BLaER1 (cell line): Measurements from ENCODE around the gene SERPINA4.

ENCODE experiments used
- H3K27ac ChIP-seq: shearing (Covaris generic); formaldehyde crosslinking; 2 replicates; pipeline ENCODE4 v1.8.1; 2022
- H3K27me3 ChIP-seq: shearing (Covaris generic); formaldehyde crosslinking; 2 replicates; pipeline ENCODE4 v1.8.1; 2022
- H3K36me3 ChIP-seq: shearing (Covaris generic); formaldehyde crosslinking; 2 replicates; pipeline ENCODE4 v1.8.1; 2022
- H3K4me1 ChIP-seq: shearing (Covaris generic); formaldehyde crosslinking; 2 replicates; pipeline ENCODE4 v1.8.1; 2022
- H3K4me2 ChIP-seq: shearing (Covaris generic); formaldehyde crosslinking; 2 replicates; pipeline ENCODE4 v1.8.1; 2022
- H3K4me3 ChIP-seq: shearing (Covaris generic); formaldehyde crosslinking; 2 replicates; pipeline ENCODE4 v1.8.1; 2022
- H3K9ac ChIP-seq: shearing (Covaris generic); formaldehyde crosslinking; 2 replicates; pipeline ENCODE4 v1.8.1; 2022
- H3K9me3 ChIP-seq: shearing (Covaris generic); formaldehyde crosslinking; 2 replicates; pipeline ENCODE4 v1.8.1; 2022
- H4K20me1 ChIP-seq: shearing (Covaris generic); formaldehyde crosslinking; 2 replicates; pipeline ENCODE4 v1.8.1; 2022
- Cebpa-rat ChIP-seq: shearing (Covaris generic); IDR thresholded peaks from 2 replicates; pipeline ENCODE4 v1.8.1; 2022

SERPINA4 gene

DNA sequence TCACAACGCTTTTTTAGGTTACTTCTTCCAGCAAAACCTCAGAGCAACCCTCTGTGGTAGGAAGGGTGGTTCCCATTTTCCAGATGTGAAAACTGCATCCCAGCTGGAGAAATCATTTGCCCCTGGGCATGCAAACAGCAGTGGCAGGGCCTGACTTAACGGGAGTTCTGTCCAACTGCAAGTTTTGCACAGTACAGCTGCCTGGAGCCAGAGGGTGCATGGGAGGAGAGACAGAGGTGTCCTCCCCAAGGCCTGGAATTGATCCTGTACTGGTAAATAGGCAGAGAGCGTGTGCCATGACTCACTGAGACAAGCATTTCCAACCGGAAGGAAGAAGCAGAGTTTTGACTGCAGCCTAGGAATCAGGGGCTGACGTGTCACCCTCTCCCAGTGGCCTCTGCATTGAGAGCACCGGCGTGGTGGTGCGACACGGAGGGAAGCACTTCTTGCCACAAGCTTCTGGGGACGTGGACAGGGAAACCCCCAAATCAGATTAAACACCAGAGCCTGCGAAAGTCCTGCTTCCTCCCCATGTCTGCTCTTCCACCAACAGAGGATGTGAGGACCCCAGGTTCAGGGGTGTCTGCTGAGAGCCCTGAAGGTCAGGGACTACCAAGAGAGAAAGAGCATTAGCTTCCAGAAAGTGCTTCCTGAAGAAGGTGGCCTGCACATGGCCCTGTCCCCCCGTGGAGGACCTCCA lies 19.0 kb upstream of the SERPINA4 start:
- H3K36me3 ChIP-seq: no peaks in the 10 kb centered on the region
- H3K4me3 ChIP-seq: no peak overlapping the region
- H3K9me3 ChIP-seq: no peaks in the 10 kb centered on the region
- no peak overlapping the region for H3K9ac ChIP-seq
- no peaks in the 10 kb centered on the region for H3K4me1 ChIP-seq
- H3K27me3 ChIP-seq: no peaks in the 10 kb centered on the region
- H3K27ac ChIP-seq: no peak overlapping the region
- no peaks in the 10 kb centered on the region for H4K20me1 ChIP-seq
- H3K4me2 ChIP-seq: no peak overlapping the region
- no peak for TF ChIP-seq Cebpa-rat

GRCh38 chr14:94542811-94543440 lies 18.3 kb upstream of the SERPINA4 start:
- Histone ChIP-seq H3K4me1 (no peaks in the 10 kb centered on the region), H3K4me3 (no peak overlapping the region), H3K27me3 (no peaks in the 10 kb centered on the region), H3K9ac (no peak overlapping the region), H3K9me3 (no peaks in the 10 kb centered on the region), H3K27ac (no peak overlapping the region), H4K20me1 (no peaks in the 10 kb centered on the region), H3K4me2 (no peak overlapping the region), H3K36me3 (no peaks in the 10 kb centered on the region)
- no peak for TF ChIP-seq Cebpa-rat

DNA sequence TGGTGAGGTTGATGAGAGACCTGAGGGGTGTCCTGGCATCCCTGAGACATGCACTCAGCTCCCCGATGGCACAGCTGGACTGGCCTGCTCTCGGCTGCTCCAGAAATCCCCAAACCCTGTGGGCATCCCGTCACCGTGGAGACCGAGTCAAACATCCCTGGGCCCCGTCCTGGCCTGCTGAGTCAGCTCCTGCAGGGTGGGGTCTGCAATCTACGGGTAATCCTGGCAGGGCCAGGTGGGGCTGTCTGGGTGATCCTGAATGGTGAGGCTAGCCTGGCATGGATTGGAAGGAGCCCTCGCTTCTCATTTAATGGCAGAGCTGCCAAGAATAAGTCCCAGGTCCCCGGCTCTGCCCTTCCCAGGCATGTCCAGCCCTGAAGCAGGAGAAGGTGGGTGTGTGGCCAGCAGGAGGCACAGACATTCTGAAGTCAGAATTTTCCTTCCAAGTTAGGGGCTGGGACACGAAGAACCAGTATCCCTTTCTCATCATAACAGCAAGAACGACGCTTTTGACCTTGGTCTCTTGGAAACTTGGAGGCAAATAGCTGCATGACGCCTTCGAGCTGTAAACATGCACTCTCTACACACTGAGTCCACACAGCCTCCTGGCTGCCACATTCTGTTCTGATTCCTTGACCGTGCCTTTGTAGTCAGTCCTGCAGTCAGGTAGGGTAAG lies 17.7 kb upstream of the SERPINA4 start:
- Histone ChIP-seq H3K27me3 (no peaks in the 10 kb centered on the region), H3K36me3 (no peaks in the 10 kb centered on the region), H4K20me1 (no peaks in the 10 kb centered on the region), H3K4me1 (no peaks in the 10 kb centered on the region), H3K4me3 (no peak overlapping the region), H3K9me3 (no peaks in the 10 kb centered on the region), H3K9ac (no peak overlapping the region), H3K4me2 (no peak overlapping the region), H3K27ac (no peak overlapping the region)
- no peak for TF ChIP-seq Cebpa-rat

DNA sequence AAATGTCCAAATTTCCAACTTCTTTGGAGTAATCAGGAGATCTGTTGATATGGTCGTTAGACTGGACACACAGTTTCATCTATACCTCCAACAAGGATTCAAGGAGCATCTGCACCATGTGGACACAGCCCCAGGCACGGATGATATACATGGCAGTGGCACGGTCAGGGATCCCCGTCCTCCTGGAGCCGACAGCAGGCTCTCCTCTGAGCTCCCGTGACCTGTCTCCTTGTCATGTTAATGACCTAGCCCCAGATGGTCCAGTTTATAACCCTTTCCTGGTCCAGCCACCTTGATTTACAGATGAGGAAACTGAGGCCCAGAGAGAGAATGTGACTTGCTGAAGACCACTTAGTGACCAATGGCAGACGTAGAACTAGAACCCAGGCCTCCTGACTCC lies 16.5 kb upstream of the SERPINA4 start:
- Histone ChIP-seq H3K36me3 (no peaks in the 10 kb centered on the region), H3K9ac (no peak overlapping the region), H3K4me1 (no peaks in the 10 kb centered on the region), H3K4me3 (no peak overlapping the region), H3K27me3 (no peaks in the 10 kb centered on the region), H3K27ac (no peak overlapping the region), H4K20me1 (no peaks in the 10 kb centered on the region), H3K4me2 (no peak overlapping the region), H3K9me3 (no peaks in the 10 kb centered on the region)
- no peak for TF ChIP-seq Cebpa-rat

DNA sequence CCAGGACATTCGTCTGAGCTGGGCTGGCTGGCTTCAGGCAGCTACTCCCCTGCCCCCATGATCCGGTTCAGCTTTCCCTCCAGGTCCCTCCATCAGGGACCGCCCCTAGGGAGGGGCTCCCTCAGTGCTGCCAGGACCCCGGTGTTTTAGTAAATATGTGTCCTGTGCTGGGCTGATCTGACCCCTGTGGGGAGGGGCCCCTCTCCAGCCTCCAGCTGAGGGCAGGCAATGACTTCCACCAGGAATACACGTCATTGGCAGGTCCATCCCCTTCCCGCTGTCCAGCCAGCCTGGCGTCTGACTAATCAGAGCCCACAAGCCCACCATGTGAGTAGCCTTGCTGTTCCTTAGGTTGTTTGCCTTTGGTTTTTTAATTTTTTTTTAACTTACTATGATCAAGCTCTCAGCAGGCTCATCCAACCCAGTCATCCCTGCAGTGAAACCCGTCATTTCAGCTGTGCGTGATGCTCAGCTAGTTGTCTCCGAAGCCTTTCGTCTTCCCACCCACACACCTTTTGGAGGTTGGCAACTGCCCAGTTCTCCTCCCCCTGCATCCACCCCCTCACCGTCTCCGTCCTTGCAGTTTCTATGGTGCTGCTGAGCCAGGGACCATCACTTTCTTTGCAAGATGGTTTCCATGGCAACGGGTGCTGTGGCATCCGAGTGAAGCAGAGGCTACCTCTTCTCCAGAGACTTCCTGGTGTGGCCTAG lies 16.0 kb upstream of the SERPINA4 start:
- Histone ChIP-seq H3K27me3 (no peaks in the 10 kb centered on the region), H3K36me3 (no peaks in the 10 kb centered on the region), H3K4me1 (no peaks in the 10 kb centered on the region), H3K4me3 (no peak overlapping the region), H3K4me2 (no peak overlapping the region), H3K27ac (no peak overlapping the region), H3K9ac (no peak overlapping the region), H4K20me1 (no peaks in the 10 kb centered on the region), H3K9me3 (no peaks in the 10 kb centered on the region)
- TF ChIP-seq Cebpa-rat: no peak

DNA sequence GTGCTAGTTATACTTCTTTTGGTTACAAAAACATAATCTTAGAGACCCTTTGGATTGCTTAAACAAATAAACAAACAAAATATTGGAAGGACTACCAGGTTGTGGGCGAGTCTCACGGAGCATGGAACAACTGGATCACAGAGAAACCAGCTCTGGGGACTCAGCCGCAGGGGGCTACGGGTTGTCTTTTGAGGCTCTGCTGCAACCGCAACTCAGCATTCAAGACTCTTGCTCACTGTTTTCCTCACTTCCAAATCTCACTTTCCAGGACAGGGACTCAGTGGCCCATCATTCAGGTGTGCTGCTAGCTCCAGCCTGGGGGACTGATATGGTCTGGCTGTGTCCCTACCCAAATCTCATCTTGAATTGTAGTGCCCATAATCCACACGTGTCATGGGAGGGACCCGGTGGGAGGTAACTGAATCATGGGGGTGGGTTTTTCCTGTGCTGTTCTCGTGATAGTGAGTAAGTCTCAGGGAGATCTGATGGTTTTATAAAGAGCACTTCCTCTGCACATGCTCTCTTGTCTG lies 14.0 kb upstream of the SERPINA4 start:
- no peaks in the 10 kb centered on the region for H3K4me1 ChIP-seq
- H3K36me3 ChIP-seq: no peaks in the 10 kb centered on the region
- TF ChIP-seq Cebpa-rat: no peak
- no peaks in the 10 kb centered on the region for H4K20me1 ChIP-seq
- H3K4me2 ChIP-seq: no peak overlapping the region
- H3K9me3 ChIP-seq: no peaks in the 10 kb centered on the region
- H3K4me3 ChIP-seq: no peak overlapping the region
- H3K27me3 ChIP-seq: no peaks in the 10 kb centered on the region
- no peak overlapping the region for H3K9ac ChIP-seq
- H3K27ac ChIP-seq: no peak overlapping the region

GRCh38 chr14:94547726-94548125 lies 13.5 kb upstream of the SERPINA4 start:
- no peak overlapping the region for H3K4me2 ChIP-seq
- H3K9me3 ChIP-seq: no peaks in the 10 kb centered on the region
- no peaks in the 10 kb centered on the region for H4K20me1 ChIP-seq
- no peak for TF ChIP-seq Cebpa-rat
- H3K27me3 ChIP-seq: no peaks in the 10 kb centered on the region
- H3K9ac ChIP-seq: no peak overlapping the region
- H3K4me3 ChIP-seq: no peak overlapping the region
- no peaks in the 10 kb centered on the region for H3K4me1 ChIP-seq
- no peak overlapping the region for H3K27ac ChIP-seq
- no peaks in the 10 kb centered on the region for H3K36me3 ChIP-seq

DNA sequence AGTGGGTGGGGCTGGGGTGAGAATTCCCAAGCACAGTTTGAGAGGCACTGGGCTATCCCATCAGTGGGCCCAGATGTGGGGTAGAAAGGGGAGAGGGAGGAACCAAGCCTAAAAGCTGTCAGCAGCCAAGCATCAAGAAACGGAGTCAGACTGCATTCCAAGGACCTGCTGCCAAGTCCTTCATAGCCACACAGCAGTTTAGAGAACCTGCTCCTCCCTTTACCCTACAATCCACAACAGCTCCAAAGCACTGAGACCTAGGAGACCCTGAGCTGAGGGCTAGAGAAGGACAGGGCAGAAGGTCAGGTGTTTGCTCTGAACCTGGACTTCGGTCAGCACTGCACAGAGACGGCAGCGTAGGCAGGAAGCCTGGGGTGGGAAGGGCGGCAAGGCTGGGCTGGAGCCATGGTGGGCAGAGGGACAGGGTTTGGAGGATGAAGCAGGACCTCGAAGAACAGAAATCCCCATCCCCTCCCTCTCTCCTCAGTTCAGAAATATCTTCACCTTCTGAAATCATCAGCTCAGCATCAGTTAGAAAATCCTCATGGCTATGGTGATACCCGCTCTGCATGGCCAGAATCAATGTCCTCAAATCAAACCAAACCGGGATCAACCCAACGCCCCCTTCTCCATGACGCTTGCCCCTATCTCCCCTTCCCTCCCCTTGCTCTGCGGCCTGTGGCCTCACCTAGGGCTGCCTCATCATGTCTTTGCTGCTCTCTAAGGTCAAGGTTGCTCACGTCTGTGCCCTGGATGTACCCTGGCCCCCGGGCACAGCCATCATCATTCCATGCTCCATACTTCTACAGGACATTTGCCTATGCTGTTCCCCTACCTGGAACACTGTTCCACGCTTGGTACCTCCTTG lies 12.9 kb upstream of the SERPINA4 start:
- H3K4me1 ChIP-seq: no peaks in the 10 kb centered on the region
- no peaks in the 10 kb centered on the region for H3K27me3 ChIP-seq
- no peak overlapping the region for H3K9ac ChIP-seq
- no peaks in the 10 kb centered on the region for H4K20me1 ChIP-seq
- TF ChIP-seq Cebpa-rat: no peak
- H3K4me2 ChIP-seq: no peak overlapping the region
- H3K36me3 ChIP-seq: no peaks in the 10 kb centered on the region
- H3K27ac ChIP-seq: no peak overlapping the region
- H3K4me3 ChIP-seq: no peak overlapping the region
- no peaks in the 10 kb centered on the region for H3K9me3 ChIP-seq
